ENCODE results near the gene SEPTIN8.

Gene SEPTIN8

DNA sequence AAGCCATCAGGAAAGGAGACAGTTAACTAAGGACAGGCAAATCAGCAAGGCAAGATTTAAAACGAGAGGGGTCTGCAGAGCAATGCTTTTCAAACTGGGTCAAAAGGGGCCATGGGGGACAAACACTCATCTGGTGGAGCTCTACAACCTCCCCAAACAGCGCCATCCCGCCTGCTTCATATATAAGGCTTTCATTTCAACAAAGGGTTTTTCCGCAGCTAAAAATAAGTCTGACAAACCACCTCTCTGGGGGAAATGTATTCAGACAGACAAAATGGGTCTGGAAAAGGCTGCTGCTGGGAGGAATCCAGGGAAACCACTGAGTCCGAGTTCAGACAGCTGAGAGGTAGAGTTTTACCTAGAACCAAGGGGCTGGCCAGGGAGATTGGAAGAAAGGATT lies 8.3 kb upstream of the SEPTIN8 start:
- DNase-seq (no peak), ATAC-seq (replicated peaks) (no peak)
- Mint-ChIP-seq H3K9me3 (no peaks in the 10 kb centered on the region), H3K27me3 (peaks cover 23 to 28% of the 10 kb centered on the region in 2 donors), H3K27ac (no peak overlapping the region), H3K4me3 (no peak overlapping the region), H3K36me3 (ENCODE audit: insufficient read depth) (no peaks in the 10 kb centered on the region), H3K4me1 (ENCODE audit: low read depth in 2 of 2) (no peaks in the 10 kb centered on the region)

- H3K27me3 Mint-ChIP-seq, result peaks cover 23 to 35% of the 10 kb centered on the region in 2 donors
- peaks cover 6 to 7% of the 10 kb centered on the region in 2 donors for H3K4me1 Mint-ChIP-seq (ENCODE audit: low read depth in 2 of 2)
- peaks cover 3% of the 10 kb centered on the region for H3K36me3 Mint-ChIP-seq (ENCODE audit: insufficient read depth)
- no peak for DNase-seq
- ATAC-seq (replicated peaks), result no peak
- H3K9me3 Mint-ChIP-seq, result no peaks in the 10 kb centered on the region
- no peak overlapping the region for H3K4me3 Mint-ChIP-seq
- H3K27ac Mint-ChIP-seq, result no peak overlapping the region
Measured at GRCh38 chr5:132782101-132782500, 5.1 kb upstream of the SEPTIN8 start.

DNA sequence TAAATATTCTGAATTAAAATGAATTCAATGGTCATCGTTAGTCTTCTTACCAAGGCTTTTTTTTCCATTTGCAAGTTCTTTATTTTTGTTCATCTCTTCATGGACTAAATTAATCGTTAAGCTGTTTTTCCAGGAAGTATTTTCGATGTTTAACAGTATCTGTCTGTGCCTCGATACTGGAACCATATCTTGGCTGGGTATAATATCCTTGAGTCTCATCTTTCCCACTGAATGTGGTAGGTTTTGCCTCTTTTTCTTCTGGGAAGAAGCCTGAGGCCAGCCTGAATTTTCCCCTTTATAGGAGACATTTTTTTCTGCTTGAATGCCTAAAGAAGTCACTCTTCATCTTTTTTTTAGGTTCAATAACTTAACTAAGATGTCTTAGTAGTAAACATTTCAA lies 4.0 kb upstream of the SEPTIN8 start:
- DNase-seq (no peak), ATAC-seq (replicated peaks) (no peak)
- H3K4me1 Mint-ChIP-seq (ENCODE audit: low read depth in 2 of 2), result peaks cover 8 to 9% of the 10 kb centered on the region in 2 donors
- no peak overlapping the region for H3K27ac Mint-ChIP-seq
- peaks cover 3% of the 10 kb centered on the region for H3K36me3 Mint-ChIP-seq (ENCODE audit: insufficient read depth)
- no peaks in the 10 kb centered on the region for H3K9me3 Mint-ChIP-seq
- H3K27me3 Mint-ChIP-seq, result peaks cover 19 to 30% of the 10 kb centered on the region in 2 donors
- no peak overlapping the region for H3K4me3 Mint-ChIP-seq

- Mint-ChIP-seq H3K27me3 (peaks cover 14 to 26% of the 10 kb centered on the region in 2 donors), H3K27ac (no peak overlapping the region), H3K9me3 (no peaks in the 10 kb centered on the region), H3K36me3 (ENCODE audit: insufficient read depth) (peaks cover 3% of the 10 kb centered on the region), H3K4me3 (no peak overlapping the region), H3K4me1 (ENCODE audit: low read depth in 2 of 2) (peaks cover 10% of the 10 kb centered on the region in 2 donors)
- DNase-seq, result no peak
- ATAC-seq (replicated peaks), result no peak
Measured at GRCh38 chr5:132780577-132780976, 3.5 kb upstream of the SEPTIN8 start.

DNA sequence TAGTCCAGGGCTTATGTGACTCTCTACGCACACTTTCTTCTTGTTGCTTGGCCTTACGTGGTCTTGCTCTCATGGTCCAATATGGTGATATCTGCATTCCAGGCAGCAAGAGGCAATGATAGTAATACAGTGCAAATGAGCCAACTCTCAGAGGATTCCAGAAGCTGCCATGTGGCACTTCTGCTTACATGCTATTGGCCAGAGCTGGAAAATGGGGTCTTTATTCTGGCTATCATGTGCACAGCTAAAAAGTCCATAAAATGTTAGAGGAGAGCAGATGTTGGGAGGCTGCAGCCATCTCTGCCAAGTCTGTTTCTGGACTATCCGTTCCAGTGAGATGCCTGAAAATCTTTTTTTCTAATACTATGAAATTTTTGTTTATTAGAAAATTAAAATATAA lies 2.9 kb upstream of the SEPTIN8 start:
- no peaks in the 10 kb centered on the region for H3K9me3 Mint-ChIP-seq
- H3K4me1 Mint-ChIP-seq (ENCODE audit: low read depth in 2 of 2), result peaks cover 16 to 17% of the 10 kb centered on the region in 2 donors
- no peak overlapping the region for H3K4me3 Mint-ChIP-seq
- DNase-seq (no peak), ATAC-seq (replicated peaks) (no peak)
- peaks cover 8 to 19% of the 10 kb centered on the region in 2 donors for H3K27me3 Mint-ChIP-seq
- no peak overlapping the region for H3K27ac Mint-ChIP-seq
- peaks cover 3% of the 10 kb centered on the region for H3K36me3 Mint-ChIP-seq (ENCODE audit: insufficient read depth)

DNA sequence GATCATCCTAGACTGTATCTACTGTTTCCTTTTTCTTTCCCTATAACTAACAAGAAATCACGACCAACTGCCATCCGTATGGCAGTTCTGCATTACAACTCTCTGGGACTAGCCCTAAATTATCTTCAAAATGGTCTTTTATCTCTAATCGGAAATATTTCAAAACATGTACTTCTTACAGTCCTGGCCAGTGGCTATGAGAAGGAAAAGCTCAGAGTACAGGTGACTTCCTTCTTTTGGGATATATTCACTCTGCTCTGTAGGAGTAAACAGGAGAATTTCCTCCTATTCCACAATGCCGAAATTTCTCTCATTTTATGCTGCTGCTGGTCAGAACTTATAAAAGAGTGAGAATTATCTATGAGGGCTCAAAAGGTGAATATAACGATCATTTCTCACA lies 1.8 kb upstream of the SEPTIN8 start:
- Mint-ChIP-seq H3K9me3 (no peaks in the 10 kb centered on the region), H3K4me3 (peak overlapping the region in 1 of 2 donors; percentile 77), H3K27me3 (peaks cover 6 to 16% of the 10 kb centered on the region in 2 donors), H3K27ac (no peak overlapping the region), H3K4me1 (ENCODE audit: low read depth in 2 of 2) (peaks cover 19 to 22% of the 10 kb centered on the region in 2 donors), H3K36me3 (ENCODE audit: insufficient read depth) (peaks cover 3% of the 10 kb centered on the region)
- DNase-seq, result no peak
- ATAC-seq (replicated peaks), result no peak

GRCh38 chr5:132778129-132778528 lies 1.1 kb upstream of the SEPTIN8 start:
- no peak for DNase-seq
- H3K4me3 Mint-ChIP-seq, result peak overlapping the region; percentile 77
- H3K36me3 Mint-ChIP-seq (ENCODE audit: insufficient read depth), result peaks cover 3% of the 10 kb centered on the region
- ATAC-seq (replicated peaks), result no peak
- H3K27ac Mint-ChIP-seq, result peak overlapping the region; percentile 4 to 84
- H3K4me1 Mint-ChIP-seq (ENCODE audit: low read depth in 2 of 2), result peaks cover 19 to 26% of the 10 kb centered on the region in 2 donors
- no peaks in the 10 kb centered on the region for H3K9me3 Mint-ChIP-seq
- H3K27me3 Mint-ChIP-seq, result peaks cover 6 to 16% of the 10 kb centered on the region in 2 donors

- no peak for ATAC-seq (replicated peaks)
- no peak for DNase-seq
- H3K4me3 Mint-ChIP-seq, result peak overlapping the region; percentile 54 to 61
- peaks cover 4 to 11% of the 10 kb centered on the region in 2 donors for H3K27me3 Mint-ChIP-seq
- H3K4me1 Mint-ChIP-seq (ENCODE audit: low read depth in 2 of 2), result peaks cover 19 to 34% of the 10 kb centered on the region in 2 donors
- no peaks in the 10 kb centered on the region for H3K9me3 Mint-ChIP-seq
- peaks cover 3% of the 10 kb centered on the region for H3K36me3 Mint-ChIP-seq (ENCODE audit: insufficient read depth)
- H3K27ac Mint-ChIP-seq, result no peak overlapping the region
Measured at GRCh38 chr5:132776938-132777208, 166 bp downstream of the SEPTIN8 start.

DNA sequence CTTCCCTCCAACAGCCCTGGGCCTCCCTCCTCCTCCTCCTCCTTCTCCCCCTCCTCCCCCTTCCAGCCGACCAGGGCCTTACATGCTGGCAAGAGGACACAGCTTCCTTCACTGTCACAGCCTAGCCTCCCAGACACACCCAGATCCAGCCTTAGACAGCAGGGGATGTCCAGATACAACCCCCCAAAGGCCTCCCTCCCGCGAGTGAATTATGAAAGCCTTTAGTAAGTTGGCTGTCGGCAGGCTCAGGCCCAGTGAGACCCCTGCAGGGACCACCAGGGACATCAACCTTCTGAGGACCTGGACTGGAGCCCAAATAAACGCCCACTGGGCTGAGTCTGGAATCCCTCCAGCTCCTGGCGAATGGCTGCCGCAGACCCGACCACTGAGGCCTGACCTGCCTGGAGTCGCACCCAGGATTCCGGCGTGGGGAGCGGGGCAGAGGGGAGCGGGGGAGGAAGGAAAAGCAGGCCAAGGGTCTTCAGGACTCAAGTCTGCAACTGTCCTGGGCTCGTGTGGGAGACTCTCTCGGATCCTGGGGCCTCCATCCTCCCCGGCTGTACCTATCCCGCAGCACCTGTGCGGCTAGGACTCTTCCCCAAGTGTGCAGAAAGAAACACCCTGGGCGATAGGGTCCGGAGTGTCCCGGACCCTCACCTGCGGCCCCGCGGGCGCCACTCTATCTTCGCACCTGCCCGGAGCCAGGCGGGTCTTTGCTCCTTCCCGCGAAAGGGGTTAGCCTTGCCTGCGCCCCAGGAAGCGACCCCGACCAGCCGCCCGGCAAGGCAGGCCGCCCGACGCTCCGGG lies 705 bp downstream of the SEPTIN8 start:
- Mint-ChIP-seq H3K4me3 (peak overlapping the region; percentile 54 to 61), H3K9me3 (no peaks in the 10 kb centered on the region), H3K27me3 (peaks cover 0 to 7% of the 10 kb centered on the region in 2 donors), H3K4me1 (ENCODE audit: low read depth in 2 of 2) (peaks cover 19 to 34% of the 10 kb centered on the region in 2 donors), H3K36me3 (ENCODE audit: insufficient read depth) (peaks cover 3% of the 10 kb centered on the region), H3K27ac (peak overlapping the region in 1 of 2 donors; percentile 52)
- DNase-seq, result no peak
- peak; percentile 25 for ATAC-seq (replicated peaks)

- peaks cover 19 to 34% of the 10 kb centered on the region in 2 donors for H3K4me1 Mint-ChIP-seq (ENCODE audit: low read depth in 2 of 2)
- peaks cover 0 to 7% of the 10 kb centered on the region in 2 donors for H3K27me3 Mint-ChIP-seq
- no peak for ATAC-seq (replicated peaks)
Measured at GRCh38 chr5:132775476-132775961, 1.5 kb downstream of the SEPTIN8 start.

DNA sequence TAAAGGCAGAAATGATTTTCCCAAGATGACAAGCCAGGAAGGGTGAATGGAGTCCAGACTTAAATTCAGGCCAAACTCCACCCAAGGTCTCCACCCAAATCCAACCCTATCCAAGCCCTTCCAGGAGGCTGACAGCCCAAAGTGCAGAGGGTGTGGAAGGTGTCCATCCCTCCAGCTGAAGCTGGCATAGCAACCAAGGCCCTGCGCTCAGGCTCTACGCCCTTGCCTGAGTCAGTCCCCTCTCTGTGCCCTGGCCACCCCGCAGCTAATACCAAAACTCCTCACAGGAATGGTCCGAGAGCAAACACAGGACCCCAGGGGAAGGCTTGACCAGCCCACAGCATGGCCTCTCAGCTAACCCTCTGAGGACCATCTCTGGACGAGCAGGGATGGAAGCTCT lies 2.1 kb downstream of the SEPTIN8 start:
- H3K4me3 Mint-ChIP-seq, result peak overlapping the region in 1 of 2 donors; percentile 61
- H3K36me3 Mint-ChIP-seq (ENCODE audit: insufficient read depth), result peaks cover 3% of the 10 kb centered on the region
- no peaks in the 10 kb centered on the region for H3K9me3 Mint-ChIP-seq
- DNase-seq (no peak), ATAC-seq (replicated peaks) (no peak)
- peaks cover 19 to 34% of the 10 kb centered on the region in 2 donors for H3K4me1 Mint-ChIP-seq (ENCODE audit: low read depth in 2 of 2)
- H3K27me3 Mint-ChIP-seq, result peaks cover 0 to 4% of the 10 kb centered on the region in 2 donors
- H3K27ac Mint-ChIP-seq, result peak overlapping the region in 1 of 2 donors; percentile 52

More at GRCh38 chr5:132775476-132775961, 1.5 kb downstream of the SEPTIN8 start:
- Mint-ChIP-seq H3K36me3 (ENCODE audit: insufficient read depth) (peaks cover 3% of the 10 kb centered on the region), H3K27ac (peak overlapping the region in 1 of 2 donors; percentile 52), H3K9me3 (no peaks in the 10 kb centered on the region), H3K4me3 (peak overlapping the region; percentile 54 to 61)
- DNase-seq, result no peak

DNA sequence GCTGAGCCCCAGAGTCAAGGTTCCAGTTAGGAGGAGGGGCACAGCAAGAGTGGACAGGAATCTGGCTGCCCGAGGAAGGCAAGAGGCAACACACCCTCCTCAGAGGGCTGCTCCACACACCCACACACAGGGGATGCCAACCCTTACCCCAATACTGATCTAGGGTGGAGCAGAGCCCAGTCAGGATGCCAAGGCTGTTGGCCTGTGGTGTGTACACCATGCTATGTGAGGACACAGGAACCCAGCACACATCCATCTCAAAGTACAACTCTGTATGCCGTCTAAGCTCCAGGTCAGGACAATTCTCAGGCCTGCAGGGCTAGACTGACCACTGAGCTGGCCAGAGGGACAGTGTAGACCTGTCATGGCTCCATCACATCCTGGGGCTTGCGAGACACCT lies 2.6 kb downstream of the SEPTIN8 start:
- ATAC-seq (replicated peaks) (no peak), DNase-seq (no peak)
- Mint-ChIP-seq H3K4me1 (ENCODE audit: low read depth in 2 of 2) (peaks cover 19 to 34% of the 10 kb centered on the region in 2 donors), H3K36me3 (ENCODE audit: insufficient read depth) (peaks cover 3% of the 10 kb centered on the region), H3K27me3 (no peaks in the 10 kb centered on the region), H3K9me3 (no peaks in the 10 kb centered on the region), H3K27ac (no peak overlapping the region), H3K4me3 (no peak overlapping the region)

DNA sequence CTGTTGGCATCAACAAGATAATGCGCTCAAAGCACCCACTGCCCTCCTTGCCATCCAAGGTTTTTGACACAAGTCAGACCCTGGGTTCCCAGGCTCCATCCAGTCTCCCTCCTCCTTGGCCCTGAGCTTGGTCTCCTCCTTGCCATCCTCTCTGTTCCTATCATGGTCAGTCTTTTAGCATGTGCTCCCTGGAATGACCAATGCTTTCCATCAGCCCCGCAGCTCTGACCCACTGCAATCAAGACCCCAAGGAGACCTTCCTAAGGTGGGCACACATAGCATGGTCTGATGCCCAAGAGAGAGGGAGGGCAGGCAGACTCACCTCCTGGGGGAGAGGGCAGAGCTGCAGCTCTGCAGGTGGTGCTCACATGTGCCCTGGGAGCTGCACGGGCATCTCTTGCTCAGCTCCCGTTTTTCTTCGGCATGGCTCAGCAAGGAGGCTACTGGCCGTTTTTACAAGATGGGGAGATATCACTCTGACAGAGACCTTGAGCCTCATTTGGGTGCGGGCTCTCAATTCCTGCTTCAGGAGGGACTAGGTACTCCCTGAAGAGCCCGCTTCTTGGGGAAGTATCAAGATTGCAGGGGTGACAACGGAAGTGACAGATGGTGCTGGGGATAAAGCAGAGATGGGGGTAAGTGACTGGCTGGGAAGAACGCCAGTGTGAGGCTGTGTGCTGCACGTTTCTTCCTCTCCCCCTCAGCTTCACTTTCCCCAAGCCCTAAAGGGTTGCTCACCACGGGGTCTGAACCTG lies 3.3 kb downstream of the SEPTIN8 start:
- Mint-ChIP-seq H3K9me3 (no peaks in the 10 kb centered on the region), H3K4me1 (ENCODE audit: low read depth in 2 of 2) (peaks cover 19 to 34% of the 10 kb centered on the region in 2 donors), H3K27ac (no peak overlapping the region), H3K36me3 (ENCODE audit: insufficient read depth) (peaks cover 3% of the 10 kb centered on the region), H3K27me3 (no peaks in the 10 kb centered on the region), H3K4me3 (no peak overlapping the region)
- no peak for DNase-seq
- no peak for ATAC-seq (replicated peaks)
